Measurements from ENCODE around the gene KRT16.

DNA sequence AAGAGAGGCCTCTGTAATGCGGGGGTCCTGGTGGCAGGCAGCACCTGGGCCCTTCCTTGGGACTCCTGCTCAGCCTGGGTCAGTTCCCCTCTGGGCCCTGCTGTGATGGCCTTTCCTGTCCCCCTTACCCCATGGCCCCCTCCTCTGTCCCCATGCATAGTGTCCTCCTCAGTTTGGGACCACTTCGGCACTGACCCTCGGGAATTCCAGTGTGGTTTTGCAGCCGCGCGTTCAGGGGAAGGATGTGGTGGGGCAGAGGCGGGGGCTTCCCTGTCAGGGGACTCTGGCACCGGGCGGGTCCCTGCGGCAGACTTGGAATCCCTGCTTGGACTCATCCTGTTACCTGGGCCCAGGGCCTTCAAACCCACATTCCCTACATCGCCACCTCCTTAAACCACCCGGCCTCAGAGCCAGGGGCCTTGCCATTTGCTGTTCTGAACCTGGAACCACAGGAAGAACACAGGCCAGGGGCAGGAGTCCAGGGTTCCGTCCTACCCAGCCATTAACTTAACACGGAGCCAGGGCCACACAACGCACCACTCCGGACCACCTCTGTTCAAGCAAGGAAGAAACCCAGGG, 44.7 kb upstream of the KRT16 start:
- TF ChIP-seq EZH2 (IDR thresholded peaks at IDR 0.05; ENCODE audit: borderline replicate concordance, low read depth, low read length, poor library complexity, severe bottlenecking) = no peak
- no peak for TF ChIP-seq CTCF (conservative IDR thresholded peaks at IDR 0.05; ENCODE audit: low read depth, low read length)
